ENCODE measurements around the gene SYCN. TPM values are rescaled to one million over a fixed set of nuclear protein-coding genes. Genes with fewer than 3 reads are reported as not detected.

The SYCN gene
- polyA plus RNA-seq, 4 donors = not detected

DNA sequence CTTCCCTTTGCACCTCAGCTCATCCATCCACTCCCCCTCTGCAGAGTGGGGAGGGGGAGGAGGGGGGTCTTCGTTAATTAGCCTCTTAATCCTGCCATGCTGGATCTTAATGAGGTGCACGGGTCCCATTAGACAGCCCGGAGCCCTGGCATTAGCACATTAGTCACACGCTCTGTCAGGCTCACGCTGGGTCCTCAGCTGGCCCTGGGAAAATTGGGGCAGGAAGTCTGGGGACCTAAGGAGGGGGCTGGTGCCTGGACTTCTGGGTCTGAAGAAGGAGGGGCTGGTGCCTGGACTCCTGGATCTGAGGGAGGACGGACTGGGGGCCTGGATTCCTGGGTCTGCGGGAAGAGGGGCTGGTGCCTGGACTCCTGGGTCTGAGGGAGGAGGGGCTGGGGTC lies 7.7 kb downstream of the SYCN start:
- no peak for DNase-seq (ENCODE audit: low read depth in 4 of 4, low spot score in 3 of 4)

DNA sequence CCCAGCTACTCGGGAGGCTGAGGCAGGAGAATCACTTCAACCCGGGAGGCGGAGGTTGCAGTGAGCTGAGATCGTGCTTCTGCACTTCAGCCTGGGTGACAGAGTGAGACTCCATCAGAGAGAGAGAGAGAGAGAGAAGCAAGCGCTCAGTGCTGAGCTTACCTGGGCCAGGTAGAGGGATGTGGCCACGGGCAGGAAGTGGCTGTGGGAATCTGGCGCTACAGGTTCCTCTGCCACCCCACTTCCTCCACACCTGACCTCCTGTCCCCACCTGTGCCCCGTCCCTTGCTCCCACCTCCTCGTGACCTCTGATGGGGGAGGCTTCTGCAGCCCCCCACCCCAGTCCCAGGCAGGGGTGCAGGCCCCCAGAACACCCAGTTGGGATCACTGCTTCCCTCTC lies 8.3 kb downstream of the SYCN start:
- no peak for DNase-seq (ENCODE audit: low read depth in 4 of 4, low spot score in 3 of 4)

DNA sequence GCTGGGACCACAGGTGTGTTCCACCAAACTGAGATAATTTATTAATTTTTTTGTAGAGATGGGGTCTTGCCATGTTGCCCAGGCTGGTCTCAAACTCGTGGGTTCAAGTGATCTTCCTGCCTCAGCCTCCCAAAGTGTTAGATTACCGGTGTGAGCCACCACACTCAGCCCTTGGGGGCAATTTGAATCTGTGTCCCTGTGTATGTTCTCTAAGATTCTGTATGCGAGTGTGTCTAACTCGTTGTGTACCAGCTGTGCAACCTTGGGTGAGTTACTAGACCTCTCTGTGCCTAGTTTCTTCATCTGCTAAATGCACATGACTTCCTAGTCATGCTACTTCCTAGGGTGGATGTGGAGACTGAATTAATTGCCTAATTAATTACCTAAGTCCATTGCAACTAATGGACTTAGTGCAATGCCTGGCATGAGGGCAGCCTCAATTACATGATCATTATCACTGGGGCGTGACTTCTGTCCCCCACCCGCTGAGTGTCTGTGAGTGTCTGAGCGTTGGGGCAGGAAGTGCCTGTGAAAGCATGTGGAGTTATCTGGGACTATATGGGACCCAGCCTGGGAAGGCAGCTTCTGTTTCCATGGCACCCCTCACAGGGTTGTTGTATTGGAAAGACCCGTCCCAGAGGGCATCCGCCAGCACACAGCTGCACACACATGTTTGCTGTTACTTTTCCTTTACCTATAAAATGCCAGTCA lies 9.1 kb downstream of the SYCN start:
- DNase-seq (ENCODE audit: low read depth in 4 of 4, low spot score in 3 of 4) = no peak

GRCh38 chr19:39193803-39194202 lies 10.3 kb downstream of the SYCN start:
- no peak for DNase-seq (ENCODE audit: low read depth in 4 of 4, low spot score in 3 of 4)

DNA sequence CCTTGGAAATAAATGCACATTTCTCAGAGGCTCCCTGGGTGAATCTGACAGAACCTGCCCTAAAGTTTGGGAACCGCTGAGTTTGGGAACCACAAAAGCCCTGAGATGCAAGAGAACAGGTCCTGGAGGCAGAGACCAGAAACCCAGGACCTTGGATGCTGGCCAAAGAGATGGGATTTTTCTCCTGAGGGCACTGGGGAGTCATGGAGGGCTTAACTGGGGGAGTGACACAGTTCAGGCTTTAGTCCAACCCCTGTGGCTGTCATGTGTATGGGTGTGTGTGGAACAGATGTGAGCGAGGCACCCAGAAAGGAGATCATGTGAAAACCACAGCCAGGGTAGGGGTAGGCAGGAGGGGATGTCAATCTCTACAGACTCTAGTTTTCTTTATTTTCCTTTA lies 11.2 kb downstream of the SYCN start:
- no peak for DNase-seq (ENCODE audit: low read depth in 4 of 4, low spot score in 3 of 4)

DNA sequence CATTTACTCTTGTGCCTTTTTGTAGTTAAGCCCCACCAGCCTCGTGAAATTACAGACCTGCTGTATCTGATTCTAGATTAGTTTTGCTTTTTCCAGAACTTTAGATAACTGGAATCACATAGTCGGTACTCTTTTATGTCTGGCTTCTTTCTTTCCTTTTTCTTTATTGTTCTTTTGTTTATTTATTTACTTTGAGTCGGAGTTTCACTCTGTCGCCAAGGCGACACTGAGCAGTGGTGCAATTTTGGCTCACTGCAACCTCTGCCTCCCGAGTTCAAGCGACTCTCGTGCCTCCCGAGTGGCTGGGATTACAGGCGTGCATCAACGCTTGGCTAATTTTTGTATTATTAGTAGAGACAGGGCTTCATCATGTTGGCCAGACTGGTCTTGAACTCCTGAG lies 13.3 kb downstream of the SYCN start:
- DNase-seq (ENCODE audit: low read depth in 4 of 4, low spot score in 3 of 4) = no peak

- DNase-seq (ENCODE audit: low read depth in 4 of 4, low spot score in 3 of 4) = no peak
These were observed 15.1 kb downstream of the SYCN start for GRCh38 chr19:39188960-39189359.

- no peak for DNase-seq (ENCODE audit: low read depth in 4 of 4, low spot score in 3 of 4)
These were observed 16.5 kb downstream of the SYCN start for GRCh38 chr19:39187552-39187943.

DNA sequence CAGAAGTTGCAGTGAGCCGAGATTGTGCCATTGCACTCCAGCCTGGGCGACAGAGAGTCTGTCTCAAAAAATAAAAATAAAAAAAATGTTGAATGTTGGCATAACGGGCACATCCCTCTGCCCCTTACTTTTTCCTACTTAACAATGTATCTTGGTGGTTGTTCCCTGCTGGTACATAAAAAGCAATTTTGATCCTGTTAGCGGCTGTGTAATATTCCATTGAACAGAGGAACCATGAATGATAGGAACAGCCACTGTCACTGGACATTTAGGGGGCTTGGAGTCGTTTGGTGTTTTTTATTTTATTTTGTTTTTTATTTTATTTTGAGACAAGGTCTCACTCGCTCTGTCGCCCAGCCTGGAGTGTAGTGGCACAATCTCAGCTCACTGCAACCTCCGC lies 17.7 kb downstream of the SYCN start:
- DNase-seq (ENCODE audit: low read depth in 4 of 4, low spot score in 3 of 4) = no peak

- no peak for DNase-seq (ENCODE audit: low read depth in 4 of 4, low spot score in 3 of 4)
These were observed 21.0 kb downstream of the SYCN start for GRCh38 chr19:39183104-39183503.

DNA sequence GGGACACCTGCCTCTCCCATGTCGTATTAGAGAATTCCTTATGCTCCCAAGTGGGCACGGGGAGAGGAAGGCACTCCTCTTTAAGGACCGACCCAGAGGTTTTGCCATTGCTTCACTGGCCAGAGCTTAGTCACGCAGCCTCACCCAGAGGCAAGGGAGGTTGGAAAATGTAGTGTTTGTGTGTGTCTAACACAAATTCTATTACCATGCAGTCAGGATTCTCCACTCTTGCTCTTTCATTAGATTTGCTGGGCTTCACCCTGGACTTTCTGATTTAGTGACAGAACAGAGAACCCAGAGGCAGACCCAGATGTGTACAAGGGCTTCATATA lies 21.9 kb downstream of the SYCN start:
- DNase-seq (ENCODE audit: low read depth in 4 of 4, low spot score in 3 of 4) = no peak

GRCh38 chr19:39181500-39182173 lies 22.4 kb downstream of the SYCN start:
- no peak for DNase-seq (ENCODE audit: low read depth in 4 of 4, low spot score in 3 of 4)

DNA sequence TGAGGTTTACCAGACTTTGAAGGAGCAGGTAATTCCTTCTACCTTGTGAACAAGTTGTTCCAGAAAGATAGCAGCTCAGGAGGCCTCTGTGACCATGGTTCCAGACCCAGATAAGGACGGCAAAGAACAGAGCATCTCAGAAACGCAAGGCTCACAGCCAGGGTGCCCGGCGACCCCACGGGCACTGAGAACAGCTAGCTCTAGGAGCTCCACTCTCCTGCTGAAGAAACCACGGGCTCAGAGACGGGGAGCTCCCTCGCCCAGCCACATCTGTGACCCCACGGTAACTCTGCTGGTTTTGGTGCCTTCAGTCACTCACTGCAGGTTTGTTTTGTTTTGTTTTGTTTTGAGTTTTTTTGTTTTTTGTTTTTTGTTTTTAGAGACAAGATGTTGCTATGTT lies 23.3 kb downstream of the SYCN start:
- DNase-seq (ENCODE audit: low read depth in 4 of 4, low spot score in 3 of 4) = no peak

- no peak for DNase-seq (ENCODE audit: low read depth in 4 of 4, low spot score in 3 of 4)
These were observed 24.3 kb downstream of the SYCN start for GRCh38 chr19:39179754-39180153.

GRCh38 chr19:39178296-39179006 lies 25.6 kb downstream of the SYCN start:
- no peak for DNase-seq (ENCODE audit: low read depth in 4 of 4, low spot score in 3 of 4)

- DNase-seq (ENCODE audit: low read depth in 4 of 4, low spot score in 3 of 4) = no peak
These were observed 26.3 kb downstream of the SYCN start for GRCh38 chr19:39177736-39178135.

- DNase-seq (ENCODE audit: low read depth in 4 of 4, low spot score in 3 of 4) = no peak
These were observed 26.9 kb downstream of the SYCN start for GRCh38 chr19:39177110-39177699.

DNA sequence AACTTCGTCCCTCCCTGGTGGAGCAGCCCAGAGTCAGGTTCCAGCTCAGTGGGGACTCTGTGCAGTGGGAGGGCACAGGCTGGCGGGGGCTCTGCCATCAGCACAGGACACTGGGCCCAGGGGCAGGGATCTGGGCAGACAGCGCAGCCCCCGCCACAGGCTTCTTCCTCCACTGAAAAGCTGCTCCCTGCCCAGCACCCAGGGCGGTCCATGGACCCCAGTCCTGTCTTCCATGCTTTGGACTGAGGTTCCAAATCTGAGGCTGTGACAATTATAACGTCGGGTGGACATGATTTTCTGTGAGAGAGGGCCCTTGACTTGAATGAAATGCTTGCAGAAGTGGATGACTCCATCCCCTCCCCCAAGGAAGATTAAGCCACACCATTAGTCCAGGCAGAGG lies 28.5 kb downstream of the SYCN start:
- no peak for DNase-seq (ENCODE audit: low read depth in 4 of 4, low spot score in 3 of 4)

GRCh38 chr19:39174558-39175544 lies 29.2 kb downstream of the SYCN start:
- DNase-seq (ENCODE audit: low read depth in 4 of 4, low spot score in 3 of 4) = no peak

DNA sequence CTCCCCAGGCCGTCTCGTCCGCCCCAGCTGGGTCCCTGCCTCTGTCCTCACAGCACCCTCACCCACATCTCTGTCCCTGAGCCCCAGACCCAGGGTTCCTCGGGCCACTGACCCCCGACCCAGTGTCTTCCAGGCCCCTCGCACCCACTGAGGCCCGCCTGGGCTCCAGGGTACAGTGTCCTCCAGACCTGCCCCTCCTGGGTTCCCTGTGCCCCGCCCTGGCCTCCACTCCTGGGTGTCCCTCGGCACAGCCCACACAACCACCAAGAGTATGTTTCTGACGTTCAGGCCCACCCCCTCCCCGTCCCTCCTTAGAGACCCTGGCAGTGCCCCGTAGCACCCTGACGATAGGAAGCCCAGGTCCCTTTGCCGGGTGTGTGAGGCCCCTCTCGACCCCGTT lies 29.9 kb downstream of the SYCN start:
- DNase-seq (ENCODE audit: low read depth in 4 of 4, low spot score in 3 of 4) = no peak
